GM10847 (cell line): Measurements from ENCODE around the gene UBE2D2.

Source experiments
- POLR2A ChIP-seq: IDR thresholded peaks from 2 replicates; pipeline ENCODE4 v1.6.1; 2011; ENCODE audit not compliant: insufficient read length; ENCODE audit errors: extremely low read depth

UBE2D2 gene

DNA sequence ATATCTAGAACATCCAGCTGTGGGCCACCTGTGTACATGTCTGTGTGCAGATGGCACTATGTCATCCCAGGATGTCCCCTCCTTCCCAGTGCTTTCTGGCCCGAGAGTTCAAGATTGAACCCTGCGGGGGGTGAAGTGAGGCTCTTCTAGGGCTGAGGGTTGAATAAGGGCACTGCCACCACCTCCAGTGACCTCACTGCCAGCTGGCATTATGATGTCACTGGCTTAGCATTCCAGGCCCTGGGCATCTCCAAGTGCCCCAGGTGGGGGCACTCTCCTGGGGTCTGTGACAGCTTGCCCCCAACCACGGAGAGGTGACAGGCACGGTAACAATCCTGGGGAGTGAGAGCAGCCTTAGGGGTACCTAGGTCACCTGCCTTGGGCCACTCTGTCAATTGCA lies 114.1 kb downstream of the UBE2D2 start:
- no peak for TF ChIP-seq POLR2A

GRCh38 chr5:139675825-139676224 lies 114.7 kb downstream of the UBE2D2 start:
- no peak for TF ChIP-seq POLR2A

DNA sequence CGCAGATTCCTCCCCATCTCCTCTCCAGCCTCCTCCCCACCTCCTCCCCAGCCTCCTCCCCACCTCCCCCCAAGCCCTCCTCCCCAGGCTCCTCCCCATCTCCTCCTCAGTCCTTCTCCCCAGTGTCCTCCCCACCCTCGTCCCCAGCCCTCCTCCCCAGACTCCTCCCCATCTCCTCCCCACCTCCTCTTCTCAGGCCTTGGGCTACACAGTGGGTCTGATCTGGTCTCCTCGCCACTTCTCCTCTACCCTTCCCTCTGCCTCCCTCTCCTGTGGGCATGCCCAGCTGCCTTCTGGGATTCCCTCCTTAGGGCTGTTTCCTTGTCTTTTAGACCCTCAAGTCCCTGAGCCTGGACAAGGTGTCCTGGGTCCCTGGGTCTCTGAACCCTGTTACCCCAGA lies 115.3 kb downstream of the UBE2D2 start:
- TF ChIP-seq POLR2A: no peak

DNA sequence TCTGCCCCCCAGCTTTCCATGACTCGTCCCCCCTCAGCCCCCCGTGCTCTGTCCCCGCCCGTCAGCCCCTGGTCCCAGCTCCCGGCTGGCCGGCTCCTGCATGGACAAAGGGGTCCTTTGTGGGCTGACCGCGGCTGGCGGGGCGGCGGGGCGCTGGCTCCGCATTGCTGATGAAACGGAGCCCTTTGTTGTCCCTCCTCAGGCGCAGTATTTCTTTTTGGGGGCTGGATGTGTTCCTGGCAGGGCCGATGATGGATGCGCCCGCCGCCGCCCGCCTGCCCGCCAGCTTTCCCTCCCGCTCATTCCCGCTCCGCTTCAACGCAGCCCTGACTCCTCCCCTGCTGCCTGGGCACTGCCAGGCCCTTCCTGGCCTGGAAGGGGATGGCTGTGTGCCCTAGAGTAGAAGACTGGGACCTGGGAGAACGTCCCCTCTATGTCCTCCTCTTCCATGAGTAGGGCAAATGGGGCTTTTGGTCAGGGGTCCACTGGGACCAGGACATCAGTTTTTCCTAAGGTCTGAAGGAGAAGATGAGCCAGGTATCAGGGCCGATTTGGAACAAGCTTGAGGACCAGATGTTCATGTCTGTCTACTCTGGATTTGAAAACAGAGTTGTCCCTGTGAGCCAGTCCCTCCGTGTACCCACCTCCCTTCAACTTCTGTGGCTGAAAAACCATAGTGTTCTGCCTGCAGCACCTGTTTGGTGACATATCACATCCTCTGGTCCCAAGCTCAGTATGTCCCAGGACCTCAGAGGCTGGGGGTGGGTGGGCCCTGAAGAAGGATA lies 116.0 kb downstream of the UBE2D2 start:
- no peak for TF ChIP-seq POLR2A
